GM21723 (cell line): ENCODE data around the gene FAM43B.
"Not testable (repeated sequence)": the region's sequence is repeated elsewhere in the genome, so short reads cannot be mapped to it uniquely, and the experiment has no call there.

Source experiments
- ATAC-seq: cut with Tn5 transposase; IDR thresholded peaks from one replicate; pipeline ENCODE4 v1.9.1; 2021; ENCODE audit warnings: mild to moderate bottlenecking, moderate library complexity; ENCODE audit not compliant: unreplicated experiment

FAM43B gene, protein sequence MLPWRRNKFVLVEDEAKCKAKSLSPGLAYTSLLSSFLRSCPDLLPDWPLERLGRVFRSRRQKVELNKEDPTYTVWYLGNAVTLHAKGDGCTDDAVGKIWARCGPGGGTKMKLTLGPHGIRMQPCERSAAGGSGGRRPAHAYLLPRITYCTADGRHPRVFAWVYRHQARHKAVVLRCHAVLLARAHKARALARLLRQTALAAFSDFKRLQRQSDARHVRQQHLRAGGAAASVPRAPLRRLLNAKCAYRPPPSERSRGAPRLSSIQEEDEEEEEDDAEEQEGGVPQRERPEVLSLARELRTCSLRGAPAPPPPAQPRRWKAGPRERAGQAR

GRCh38 chr1:20551945-20552727 is at the start of gene FAM43B:
Gene FAM43B, plus strand, starts transcription at chr1:20552573. Its CDS starts 401 bp downstream, at chr1:20552974.
- ATAC-seq: no peak

DNA sequence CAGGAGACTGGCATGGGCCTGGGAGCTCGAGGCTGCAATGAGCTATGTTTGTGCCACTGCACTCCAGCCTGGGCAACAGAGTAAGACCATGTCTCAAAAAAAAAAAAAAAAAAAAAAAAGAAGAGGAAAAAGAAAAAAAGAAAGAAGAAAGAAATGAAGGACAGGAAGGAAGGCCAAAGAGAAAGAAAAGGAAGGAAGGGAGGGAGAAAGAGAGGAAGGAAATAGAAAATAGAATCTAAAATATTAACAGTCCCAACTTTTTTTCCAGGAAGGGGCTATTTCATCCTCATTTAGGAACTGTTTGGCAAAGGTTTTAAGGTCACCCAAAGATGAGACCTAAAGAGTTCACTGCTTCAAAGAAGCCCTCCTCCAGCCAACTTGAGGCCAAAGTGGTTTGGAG is 46.9 kb upstream of the FAM43B start:
- no peak for ATAC-seq

DNA sequence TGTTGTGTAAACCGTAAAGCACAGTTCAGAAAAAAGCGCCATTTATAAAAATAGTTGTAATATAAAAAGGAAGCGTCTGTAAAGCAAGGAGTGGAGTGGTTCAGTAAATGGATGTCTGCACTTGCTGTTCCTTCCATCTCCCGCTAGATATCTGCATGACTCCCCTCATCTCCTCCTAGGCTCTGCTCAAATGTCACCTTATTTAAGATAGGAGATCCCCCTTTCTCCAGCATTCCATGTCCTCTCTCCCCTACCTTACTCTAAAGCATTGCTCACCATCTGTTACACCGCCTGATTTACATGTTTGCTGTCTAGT is 45.2 kb upstream of the FAM43B start:
- peak; percentile 6 for ATAC-seq

DNA sequence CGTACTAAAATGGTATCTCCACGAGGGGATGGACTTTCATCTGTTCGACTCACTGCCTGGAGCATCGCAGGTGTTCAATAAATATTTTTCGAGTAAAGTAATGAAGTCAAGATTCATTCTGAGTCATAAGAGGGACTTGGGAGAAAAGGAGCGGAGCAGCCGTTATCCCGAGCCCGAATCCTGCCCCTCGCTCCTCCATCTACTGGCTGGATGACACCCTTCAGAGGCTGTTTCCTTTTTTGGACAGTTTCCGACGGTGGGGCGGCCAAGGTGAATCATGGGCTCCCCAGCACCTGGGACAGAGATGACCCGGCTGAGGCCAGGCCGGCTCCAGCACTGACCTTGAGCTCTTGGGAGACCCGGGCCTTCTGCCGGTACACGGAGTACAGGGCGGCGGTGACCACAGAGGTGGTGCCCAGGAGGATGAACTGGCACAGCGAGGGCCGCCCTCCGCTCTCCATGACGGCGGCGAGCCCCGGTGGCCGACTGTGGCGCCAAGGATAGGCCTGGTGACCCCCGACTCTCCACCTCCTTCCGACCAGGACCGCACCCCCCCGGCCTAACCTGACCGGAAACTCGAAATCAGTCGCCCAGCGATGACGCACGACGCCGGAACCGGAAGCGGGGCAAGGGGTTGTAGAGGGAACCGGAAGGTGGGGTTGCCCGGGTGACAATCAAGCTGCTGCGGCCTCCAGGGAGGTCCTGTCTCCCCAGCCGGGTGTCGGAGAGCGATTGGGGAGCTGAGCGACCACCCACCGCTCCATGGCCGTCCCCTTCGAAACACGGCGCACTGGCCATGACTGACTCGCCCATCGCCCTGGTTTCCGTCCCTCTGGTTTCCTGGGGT is 44.6 kb upstream of the FAM43B start, which contains the start of gene MUL1:
Gene MUL1 (minus strand): TSS at position 588 of the 847 bp plus-strand sequence. CDS start 127 bp downstream, at position 461.
- ATAC-seq: peak; percentile 88

DNA sequence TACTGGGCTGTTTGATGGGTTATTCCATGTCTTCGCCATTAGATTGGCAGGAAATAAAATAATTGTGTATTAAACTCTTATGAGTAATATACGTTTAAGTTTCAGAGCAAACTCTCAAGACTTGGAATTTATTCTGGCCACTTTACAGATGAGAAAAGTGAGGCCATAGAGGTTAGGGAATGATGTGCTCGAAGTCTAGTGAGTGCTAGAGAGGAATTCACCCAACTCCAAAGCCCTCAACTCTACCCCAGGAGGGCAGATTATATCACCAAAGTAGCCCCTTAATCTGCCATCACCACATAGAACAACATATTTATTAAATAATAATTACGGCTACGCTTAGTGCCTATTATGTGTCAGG is 44.0 kb upstream of the FAM43B start:
- ATAC-seq: no peak

DNA sequence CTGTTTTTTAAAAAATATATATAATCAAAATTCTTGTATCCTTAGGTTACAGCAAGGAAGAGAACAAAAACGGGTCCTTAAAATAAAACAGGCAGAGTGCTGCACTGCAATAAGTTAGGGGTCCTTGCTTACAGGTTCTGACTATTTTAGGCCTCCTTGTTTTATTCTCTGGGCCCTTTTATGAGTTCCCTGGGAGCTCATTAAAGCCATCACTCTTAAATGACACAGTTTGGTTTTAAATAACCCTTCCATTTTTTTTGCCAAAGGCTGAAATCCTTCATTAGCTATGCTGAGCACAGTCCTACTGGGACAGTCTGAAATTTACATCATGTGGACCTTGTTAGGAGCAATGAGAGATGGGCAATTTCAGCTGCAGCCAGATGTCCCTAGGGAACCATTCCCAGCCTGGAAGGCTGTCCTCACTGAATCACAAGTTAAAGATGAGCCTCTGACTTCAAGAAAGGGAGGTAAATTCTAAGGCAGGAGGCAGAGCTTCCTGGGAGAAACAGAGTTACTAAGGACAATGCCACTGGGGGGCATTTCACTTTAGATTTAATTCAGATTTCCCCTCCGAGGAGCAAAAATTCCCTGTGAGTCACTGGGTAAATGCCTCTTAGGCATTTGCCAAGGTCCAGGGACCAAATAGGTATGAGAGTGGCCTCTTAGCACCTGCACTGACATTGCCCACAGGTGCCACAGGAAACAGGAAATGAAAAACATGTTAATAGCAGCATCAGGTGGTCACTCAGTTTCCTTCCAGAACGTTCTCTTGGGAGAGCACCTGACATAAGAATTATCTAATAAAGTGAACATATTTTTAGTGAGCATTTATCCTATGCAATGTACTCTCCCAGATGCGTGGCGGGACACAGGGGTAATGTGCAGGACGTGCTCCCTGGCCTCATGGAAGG is 40.6 kb upstream of the FAM43B start:
- no peak for ATAC-seq

GRCh38 chr1:20519609-20520262 is 32.6 kb upstream of the FAM43B start:
- ATAC-seq: not testable (repeated sequence)

DNA sequence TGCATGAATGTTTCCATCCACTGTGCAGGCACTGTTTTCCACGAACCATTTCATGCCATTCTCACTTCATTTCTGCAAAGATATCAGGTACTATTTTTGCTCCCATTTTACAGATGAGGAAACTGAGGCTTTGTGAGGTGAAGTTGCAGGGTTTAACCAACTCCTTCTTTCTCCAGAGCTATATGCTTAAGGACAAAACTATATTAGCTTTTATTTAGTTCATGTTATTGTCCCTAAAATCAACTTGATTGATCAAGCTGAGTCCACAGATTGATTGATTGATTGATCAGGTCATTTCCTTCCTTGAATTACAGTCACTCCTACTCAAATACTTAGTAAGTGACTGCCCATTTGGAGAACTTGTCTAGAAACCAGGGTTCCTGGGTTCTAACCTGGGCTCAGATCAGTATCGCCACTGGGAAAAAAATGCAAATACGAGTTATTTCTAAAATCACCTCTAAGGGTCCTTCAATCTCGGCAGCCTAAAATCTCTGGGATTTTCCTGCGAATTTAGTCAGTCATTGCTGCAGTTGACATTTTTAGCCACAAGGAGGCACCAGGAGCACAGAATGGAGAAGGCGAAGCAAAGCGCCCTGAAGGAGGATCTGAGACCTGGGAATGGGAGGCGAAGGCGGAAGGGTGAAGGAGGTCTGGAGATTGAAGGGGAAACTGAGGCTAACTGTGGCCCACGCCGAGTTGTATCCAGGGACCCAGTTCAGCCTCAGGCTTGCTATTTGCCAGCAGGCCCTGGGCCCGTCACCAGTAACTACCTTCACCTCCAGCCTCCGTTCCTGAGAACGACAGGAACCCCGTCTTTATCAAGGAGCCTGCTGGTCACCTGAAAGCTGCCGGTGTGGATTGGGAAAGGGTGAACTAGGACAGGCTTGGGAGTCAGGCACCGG is 30.2 kb upstream of the FAM43B start:
- no peak for ATAC-seq

DNA sequence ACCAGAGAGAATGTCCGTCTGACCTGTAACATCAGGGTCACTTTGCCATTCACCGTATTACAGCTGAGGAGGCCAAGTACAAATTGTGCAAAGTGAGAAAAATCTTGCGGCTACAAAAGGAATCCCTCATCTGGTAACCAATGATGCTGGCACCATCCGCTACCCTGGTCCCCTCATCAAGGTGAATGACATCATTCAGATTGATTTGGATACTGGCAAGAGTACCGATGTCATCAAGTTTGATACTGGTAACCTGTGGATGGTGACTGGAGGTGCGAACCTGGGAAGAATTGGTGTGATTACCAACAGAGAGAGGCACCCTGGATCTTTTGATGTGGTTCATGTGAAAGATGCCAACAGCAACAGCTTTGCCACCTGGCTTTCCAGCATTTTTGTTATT is 26.1 kb upstream of the FAM43B start:
- ATAC-seq: no peak

DNA sequence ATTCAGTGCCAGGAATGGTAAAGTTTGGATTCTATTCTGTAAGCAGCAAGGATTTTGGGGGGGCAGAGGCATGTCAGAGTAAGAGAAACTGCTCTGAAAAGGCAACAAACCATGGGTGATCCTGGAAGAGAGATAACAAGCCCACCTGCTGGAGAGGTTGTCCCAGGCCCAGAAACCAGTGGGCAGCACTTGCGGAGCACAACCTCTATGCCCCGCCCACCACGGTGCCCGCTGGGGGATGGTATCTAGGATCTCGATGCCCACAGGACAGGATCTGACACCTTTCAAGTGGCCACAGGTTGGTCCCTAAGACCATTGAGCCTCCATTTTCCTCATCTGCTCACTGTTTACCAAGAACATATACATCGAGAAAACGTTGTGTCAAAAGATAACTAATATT is 24.2 kb upstream of the FAM43B start:
- ATAC-seq: no peak

DNA sequence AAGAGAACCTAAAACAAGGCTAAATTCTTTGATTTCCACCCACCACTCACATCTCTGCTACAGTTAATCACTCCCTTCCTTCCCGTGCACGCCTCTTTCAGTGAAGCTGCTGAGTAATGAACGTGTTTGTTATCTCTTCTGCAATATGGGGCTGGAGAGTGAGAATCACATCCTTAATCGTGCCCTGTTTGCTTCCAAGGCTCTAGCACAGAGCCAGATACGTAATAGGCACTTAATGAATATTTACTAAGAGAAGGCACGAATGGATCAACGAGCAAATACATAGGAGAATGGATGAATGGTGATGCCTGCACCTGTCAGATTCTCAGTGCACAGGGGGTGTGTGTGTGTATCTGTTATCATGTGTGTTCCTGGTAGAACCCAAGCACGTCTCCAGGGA is 22.1 kb upstream of the FAM43B start:
- no peak for ATAC-seq

DNA sequence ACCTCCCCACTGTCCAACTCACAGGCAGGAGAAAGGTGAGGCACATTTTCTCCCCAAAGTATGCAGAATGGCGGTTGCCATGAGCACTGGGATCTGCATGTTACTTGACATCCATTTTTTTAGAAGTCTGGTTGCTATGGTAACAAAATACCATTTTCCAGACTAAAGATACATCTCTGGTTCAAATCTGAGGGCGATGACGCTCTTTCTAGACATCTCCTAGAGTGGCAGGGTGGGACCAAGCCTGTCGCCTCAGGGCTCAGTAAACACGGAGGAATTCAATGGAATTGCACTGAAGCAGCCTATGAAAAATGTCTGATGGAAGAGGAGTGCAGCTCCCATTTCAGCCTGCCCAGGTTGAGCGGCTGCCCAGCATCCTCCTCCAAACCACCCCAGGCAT is 21.5 kb upstream of the FAM43B start:
- ATAC-seq: no peak

- no peak for ATAC-seq
Observed at GRCh38 chr1:20533635-20534034, 18.7 kb upstream of the FAM43B start.

GRCh38 chr1:20534659-20535417 is 17.5 kb upstream of the FAM43B start:
- no peak for ATAC-seq

DNA sequence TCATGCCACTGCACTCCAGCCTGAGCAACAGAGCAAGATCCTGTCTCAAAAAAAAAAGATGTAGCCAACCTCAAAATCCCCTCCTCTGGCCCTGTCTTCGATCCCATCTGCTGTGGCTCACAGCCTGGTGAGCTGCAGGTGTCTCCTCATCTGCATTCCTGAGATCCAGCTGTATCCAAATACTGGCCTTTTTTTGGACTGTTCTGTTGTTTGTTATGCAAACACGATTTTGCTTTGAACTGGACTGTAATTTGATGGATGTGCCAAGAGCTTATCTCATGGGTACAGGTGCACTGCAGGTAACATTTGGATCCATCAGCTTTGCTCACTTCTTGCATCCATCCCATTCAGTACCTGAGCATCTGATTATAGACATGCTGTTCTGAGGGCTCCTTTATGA is 14.1 kb upstream of the FAM43B start:
- no peak for ATAC-seq

DNA sequence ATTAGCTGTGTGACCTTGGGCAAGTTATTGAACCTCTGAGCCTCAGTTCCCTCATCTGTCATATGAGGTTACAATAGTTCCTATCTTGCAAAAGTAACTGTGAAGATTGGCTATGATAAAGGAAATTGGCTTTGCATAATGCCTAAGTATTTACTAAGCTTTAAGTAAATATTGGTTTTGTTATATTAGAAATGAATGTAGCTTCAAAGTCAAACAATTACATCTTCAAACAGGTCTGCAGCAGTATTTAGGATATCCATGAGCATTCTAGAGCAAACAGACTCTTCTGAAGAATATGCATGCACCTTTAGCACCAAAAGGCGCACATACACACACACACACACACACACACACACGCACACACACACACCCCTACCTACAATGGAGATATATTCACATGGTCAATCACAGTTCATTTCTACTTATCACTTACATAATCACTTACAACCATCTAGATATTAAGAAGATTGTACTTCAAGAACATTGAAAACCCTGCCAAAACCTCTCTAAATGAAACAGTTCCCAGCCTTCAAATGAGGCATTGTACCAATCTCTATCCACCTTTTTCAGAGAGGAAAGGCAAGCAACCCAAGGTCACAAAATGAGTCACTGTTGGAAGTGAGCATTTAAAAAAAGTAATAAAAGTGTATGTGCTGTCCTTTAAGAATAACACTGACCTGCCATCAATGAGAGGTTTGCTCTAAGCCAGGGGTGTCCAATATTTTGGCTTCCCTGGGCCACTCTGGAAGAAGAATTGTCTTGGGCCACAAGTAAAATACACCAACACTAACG is 13.4 kb upstream of the FAM43B start:
- no peak for ATAC-seq

DNA sequence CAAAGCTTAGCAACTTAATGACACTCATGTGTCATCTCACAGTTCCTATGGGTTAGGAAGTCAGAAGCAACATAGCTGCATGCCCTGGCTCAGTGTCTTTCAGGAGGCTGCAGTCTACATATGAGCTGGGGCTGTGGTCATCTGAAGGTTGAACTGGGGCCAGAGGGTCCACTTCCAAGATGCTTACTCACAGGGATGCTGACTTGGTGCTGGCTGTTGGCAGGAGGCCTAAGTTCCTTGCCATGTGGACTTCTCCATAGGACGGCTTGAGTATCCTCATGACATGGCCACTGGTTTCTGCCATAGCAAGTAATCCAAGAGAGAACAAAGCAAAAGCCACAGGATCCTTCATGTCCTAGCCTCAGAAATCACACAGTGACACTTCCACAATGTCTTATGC is 12.1 kb upstream of the FAM43B start:
- no peak for ATAC-seq
